Spinal cord (tissue), 10 donors: ENCODE data around the gene ALPK1. TPM values are rescaled to one million over a fixed set of nuclear protein-coding genes. Genes with fewer than 3 reads are reported as not detected.
"Not testable (repeated sequence)": the region's sequence is repeated elsewhere in the genome, so short reads cannot be mapped to it uniquely, and the experiment has no call there.

Experiments used
- DNase-seq, 6 donors: peaks; one replicate each; pipeline versions ENCODE4 v3.0.0 to v3.0.0-alpha.2; 2013 to 2015; ENCODE audit warnings: low spot score in 6 of 6, low read depth in 4 of 6
- H3K27ac ChIP-seq: one replicate; pipeline ENCODE4 v1.5.1; 2013; ENCODE audit warnings: low read depth, low read length, control low read depth
- H3K27me3 ChIP-seq: one replicate; pipeline ENCODE4 v1.6.1; 2013; ENCODE audit warnings: low read length; ENCODE audit not compliant: control insufficient read depth, insufficient read depth
- H3K36me3 ChIP-seq: one replicate; pipeline ENCODE4 v1.6.1; 2013; ENCODE audit warnings: low read length; ENCODE audit not compliant: control insufficient read depth, insufficient read depth
- H3K4me1 ChIP-seq: one replicate; pipeline ENCODE4 v1.6.1; 2013; ENCODE audit warnings: low read length; ENCODE audit not compliant: control insufficient read depth, insufficient read depth
- H3K4me3 ChIP-seq: one replicate; pipeline ENCODE4 v1.5.1; 2013; ENCODE audit warnings: low read depth, low read length, control low read depth
- H3K9me3 ChIP-seq: one replicate; pipeline ENCODE4 v1.6.1; 2013; ENCODE audit warnings: low read length; ENCODE audit not compliant: control insufficient read depth, insufficient read depth
- WGBS: methylation state at CpG from one replicate; pipeline ENCODE4 v1.1.5; 2013; ENCODE audit warnings: missing lambda C conversion rate; ENCODE audit not compliant: insufficient coverage; 5-methylcytosine and 5-hydroxymethylcytosine counted together
- polyA plus RNA-seq, 2 donors: library from polyadenylated mRNA; unstranded; fragments of 120-200 nt; gene quantifications; one replicate each; pipeline ENCODE4 v1.2.1, GENCODE V29; 2013; ENCODE audit not compliant: insufficient read length in 2 of 2
- total RNA-seq, 2 donors: library from RNA; depleted of rRNA in 1 of 2; stranded (reverse); fragments of 120-200 nt in 1 of 2; fragments of >200 nt in 1 of 2; gene quantifications; one replicate each; pipeline versions ENCODE4 v1.2.3 to v1.2.4, GENCODE V29; 2013 to 2014
- donor health status: healthy.

Gene ALPK1
- total and polyA plus RNA-seq, 4 donors = 3.8 to 15.2 (median 10.0) TPM

- not testable (repeated sequence) for H3K9me3 ChIP-seq, H3K27me3 ChIP-seq, H3K4me1 ChIP-seq, DNase-seq, H3K4me3 ChIP-seq, H3K27ac ChIP-seq, H3K36me3 ChIP-seq
- no CpG with 5 or more reads among the region's 3 CpGs for WGBS
These were observed 8.3 kb downstream of the ALPK1 start for GRCh38 chr4:112305477-112305876.

- 7% methylated on average over 12 of the region's 12 CpGs for WGBS
- not testable (repeated sequence) for H3K4me1 ChIP-seq, H3K27me3 ChIP-seq, H3K4me3 ChIP-seq, H3K27ac ChIP-seq, H3K9me3 ChIP-seq, H3K36me3 ChIP-seq
- peak in 2 of 6 donors; percentile 66 to 71 for DNase-seq
These were observed 12.2 kb downstream of the ALPK1 start for GRCh38 chr4:112309263-112309791.

DNA sequence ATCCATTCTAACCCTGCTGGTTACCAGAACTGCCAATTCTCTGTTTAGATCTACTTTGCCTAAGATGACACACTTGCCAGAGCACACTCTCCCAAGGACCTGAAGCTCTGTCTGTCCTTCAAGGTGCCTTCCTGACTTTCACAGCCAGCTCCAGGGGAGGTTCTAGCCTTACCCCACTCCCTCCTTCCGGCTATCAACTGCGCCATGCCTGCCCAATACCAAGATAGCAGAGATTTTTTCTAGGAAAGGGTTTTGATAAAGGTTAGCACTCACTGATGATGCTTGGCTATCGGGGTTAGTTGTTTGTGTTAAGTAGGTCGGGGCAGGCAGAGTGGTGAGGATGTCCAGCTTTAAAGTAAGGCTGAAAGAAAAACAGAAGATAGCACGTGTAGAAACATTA is 14.3 kb downstream of the ALPK1 start:
- H3K4me1 ChIP-seq = no peaks in the 10 kb centered on the region
- DNase-seq = no peak
- WGBS = 85% methylated on average over 3 of the region's 5 CpGs
- no peak overlapping the region for H3K27ac ChIP-seq
- no peaks in the 10 kb centered on the region for H3K27me3 ChIP-seq
- H3K4me3 ChIP-seq = no peak overlapping the region
- H3K36me3 ChIP-seq = no peaks in the 10 kb centered on the region
- H3K9me3 ChIP-seq = no peaks in the 10 kb centered on the region

GRCh38 chr4:112312610-112313239 is 15.6 kb downstream of the ALPK1 start:
- H3K36me3 ChIP-seq = no peaks in the 10 kb centered on the region
- no peaks in the 10 kb centered on the region for H3K9me3 ChIP-seq
- WGBS = 57% methylated on average over 2 of the region's 5 CpGs
- H3K4me3 ChIP-seq = no peak overlapping the region
- no peak overlapping the region for H3K27ac ChIP-seq
- no peak for DNase-seq
- peaks cover 2% of the 10 kb centered on the region for H3K27me3 ChIP-seq
- H3K4me1 ChIP-seq = no peaks in the 10 kb centered on the region

DNA sequence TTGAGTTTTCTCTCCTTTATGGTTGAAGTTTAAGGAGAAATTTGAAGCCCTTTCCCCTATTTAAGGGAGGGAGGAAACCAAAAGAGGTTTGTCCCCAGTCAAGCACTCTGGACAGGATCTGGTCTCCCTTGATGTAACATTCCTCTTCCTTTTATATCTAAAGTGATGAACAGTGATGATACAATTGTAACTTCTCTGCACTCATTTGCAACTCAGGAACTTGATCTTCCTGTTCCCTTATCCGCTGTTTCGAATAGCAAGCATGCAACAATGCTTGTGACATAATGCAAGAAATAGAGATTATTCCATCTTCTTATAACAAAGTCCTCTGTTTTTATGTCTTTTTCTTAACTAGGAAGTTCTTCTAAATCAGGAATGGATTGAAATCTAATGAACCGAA is 18.3 kb downstream of the ALPK1 start:
- H3K9me3 ChIP-seq = no peaks in the 10 kb centered on the region
- H3K27me3 ChIP-seq = peaks cover 6% of the 10 kb centered on the region
- no peaks in the 10 kb centered on the region for H3K4me1 ChIP-seq
- WGBS = no CpG with 5 or more reads among the region's 3 CpGs
- H3K36me3 ChIP-seq = no peaks in the 10 kb centered on the region
- H3K4me3 ChIP-seq = no peak overlapping the region
- no peak for DNase-seq
- H3K27ac ChIP-seq = no peak overlapping the region

- H3K9me3 ChIP-seq = no peaks in the 10 kb centered on the region
- no CpG with 5 or more reads among the region's 2 CpGs for WGBS
- no peaks in the 10 kb centered on the region for H3K36me3 ChIP-seq
- no peak overlapping the region for H3K4me3 ChIP-seq
- peaks cover 6% of the 10 kb centered on the region for H3K27me3 ChIP-seq
- no peak for DNase-seq
- H3K27ac ChIP-seq = no peak overlapping the region
- H3K4me1 ChIP-seq = no peaks in the 10 kb centered on the region
These were observed 19.2 kb downstream of the ALPK1 start for GRCh38 chr4:112316360-112316759.

DNA sequence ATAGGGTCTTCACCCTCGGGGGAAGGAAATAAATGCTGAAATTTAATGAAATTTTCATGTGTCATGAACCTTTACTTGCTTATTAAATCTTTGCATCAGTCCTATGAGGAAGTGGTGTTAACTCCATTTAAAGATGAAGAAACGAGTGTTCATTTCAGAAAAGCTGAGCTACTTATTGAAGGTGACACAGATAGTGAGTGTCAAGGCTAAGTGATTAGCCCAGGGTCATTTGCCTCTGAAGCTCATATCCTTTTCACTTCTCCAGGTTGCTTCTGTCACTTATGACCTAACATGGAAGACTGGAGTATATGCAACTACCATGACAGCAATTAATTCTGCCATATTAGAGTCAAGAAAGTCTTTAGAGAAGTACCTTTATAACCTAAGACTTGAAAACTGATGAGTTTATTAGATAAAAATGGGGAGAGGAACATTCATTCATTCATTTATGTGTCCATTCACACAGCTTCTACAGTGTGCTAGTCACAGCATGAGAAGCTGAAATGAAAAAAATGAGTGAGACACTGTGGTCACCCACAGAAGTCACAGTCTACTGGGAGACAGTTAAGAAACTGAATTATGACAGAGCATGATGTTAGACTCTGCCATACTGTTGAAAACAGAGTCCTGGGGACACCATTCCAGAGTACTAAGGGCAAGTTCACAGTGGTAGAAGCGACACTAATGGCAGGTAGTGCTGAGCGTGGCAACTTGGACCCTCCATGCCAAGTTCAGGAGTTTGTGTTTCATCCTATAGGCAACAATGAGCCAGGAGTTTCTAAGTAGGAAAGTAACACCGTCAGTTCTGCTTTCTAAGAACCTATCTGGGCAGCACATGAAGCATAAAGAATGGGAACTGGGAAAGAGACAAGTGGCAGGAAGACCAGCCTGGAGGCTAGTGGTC is 21.3 kb downstream of the ALPK1 start:
- H3K27me3 ChIP-seq = peaks cover 8% of the 10 kb centered on the region
- no peaks in the 10 kb centered on the region for H3K4me1 ChIP-seq
- no peaks in the 10 kb centered on the region for H3K36me3 ChIP-seq
- H3K27ac ChIP-seq = no peak overlapping the region
- no peaks in the 10 kb centered on the region for H3K9me3 ChIP-seq
- no peak overlapping the region for H3K4me3 ChIP-seq
- no peak for DNase-seq
- WGBS = 91% methylated on average over 3 of the region's 5 CpGs

DNA sequence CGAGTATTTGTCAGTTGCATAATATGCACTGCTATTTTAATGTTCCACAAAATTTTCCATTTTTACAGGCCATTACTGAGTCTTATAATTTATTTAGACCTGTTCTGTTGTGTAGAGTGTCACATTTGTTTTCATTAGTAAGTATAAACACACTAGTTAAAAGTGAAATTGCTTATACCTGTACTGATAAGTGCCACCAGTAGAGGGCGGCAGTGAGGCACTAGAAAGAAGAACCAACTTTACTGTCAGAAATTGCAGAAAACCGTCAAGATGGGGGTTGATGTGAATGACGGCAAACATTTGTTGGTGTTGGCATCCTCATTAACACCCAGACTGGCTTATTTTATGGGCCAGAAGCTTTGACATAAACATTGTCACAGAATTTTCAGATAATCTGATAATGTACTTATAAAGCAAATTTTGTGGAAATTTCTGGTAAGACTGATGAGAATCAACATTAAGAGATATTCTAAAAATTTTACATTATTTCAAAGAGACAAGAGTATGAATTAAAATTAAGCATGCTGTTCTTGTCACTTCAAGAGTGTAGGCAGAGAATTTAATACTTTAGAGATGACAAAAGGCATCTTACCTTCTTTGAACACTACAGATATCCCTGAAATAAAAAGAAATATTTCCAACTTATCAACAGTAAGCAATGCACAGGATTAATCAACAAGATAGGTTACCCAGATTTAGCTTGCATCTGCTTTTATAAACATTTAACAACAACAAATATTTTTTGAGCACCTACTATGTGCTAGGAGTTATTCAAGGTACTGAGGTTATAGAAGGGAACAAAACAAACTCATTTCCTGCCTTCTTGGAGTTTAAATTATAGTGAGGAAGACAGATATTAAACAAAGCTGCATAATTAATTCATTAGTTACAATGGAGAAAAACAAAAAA is 24.9 kb downstream of the ALPK1 start:
- Histone ChIP-seq H3K36me3 (no peaks in the 10 kb centered on the region), H3K9me3 (no peaks in the 10 kb centered on the region), H3K4me1 (no peaks in the 10 kb centered on the region), H3K27ac (no peak overlapping the region), H3K4me3 (no peak overlapping the region), H3K27me3 (peaks cover 9% of the 10 kb centered on the region)
- DNase-seq = peak in 3 of 6 donors; percentile 33 to 86 (median 85)
- WGBS = 0% methylated on average over 1 of the region's 4 CpGs

- 91% methylated on average over 3 of the region's 3 CpGs for WGBS
- no peak for DNase-seq
- no peaks in the 10 kb centered on the region for H3K4me1 ChIP-seq
- no peaks in the 10 kb centered on the region for H3K9me3 ChIP-seq
- no peak overlapping the region for H3K4me3 ChIP-seq
- peaks cover 8% of the 10 kb centered on the region for H3K27me3 ChIP-seq
- no peaks in the 10 kb centered on the region for H3K36me3 ChIP-seq
- H3K27ac ChIP-seq = no peak overlapping the region
These were observed 25.7 kb downstream of the ALPK1 start for GRCh38 chr4:112322866-112323265.
